Stomach (tissue), 9 donors: ENCODE results near the gene MICAL2. TPM values are rescaled to one million over a fixed set of nuclear protein-coding genes. Genes with fewer than 3 reads are reported as not detected.
A peak's percentile ranks its signal among the peaks of the same experiment; 100 is the strongest.

Experiments used
- DNase-seq, 2 donors: peaks; one replicate each; pipeline versions ENCODE4 v3.0.0 to v3.0.0-alpha.2; 2013 to 2019
- H3K27ac ChIP-seq, 5 donors: fragments of 200-600 bp in 4 of 5; sonication (generic) in 4 of 5; one replicate each; pipeline ENCODE4 v1.5.1; 2013 to 2019; ENCODE audit warnings: mild to moderate bottlenecking in 1 of 5, moderate library complexity in 1 of 5
- H3K27me3 ChIP-seq, 3 donors: fragments of 200-600 bp; sonication (generic); one replicate each; pipeline ENCODE4 v1.5.1; 2017 to 2019; ENCODE audit warnings: mixed run types in 1 of 3
- H3K36me3 ChIP-seq, 4 donors: fragments of 200-600 bp; sonication (generic); 1 replicate in 3 of 4; 2 replicates in 1 of 4; pipeline ENCODE4 v1.5.1; 2016 to 2019
- H3K4me1 ChIP-seq, 4 donors: fragments of 200-600 bp; sonication (generic); one replicate each; pipeline ENCODE4 v1.5.1; 2016 to 2019
- H3K4me3 ChIP-seq, 4 donors: fragments of 200-600 bp; sonication (generic) in 3 of 4; one replicate each; pipeline ENCODE4 v1.5.1; 2016 to 2019; ENCODE audit warnings: mild to moderate bottlenecking in 1 of 4
- H3K9me3 ChIP-seq, 4 donors: fragments of 200-600 bp; sonication (generic); one replicate each; pipeline ENCODE4 v1.5.1; 2016 to 2019
- CTCF ChIP-seq, 7 experiments: fragments of 450-650 bp in 4 of 7; fragments of 200-600 bp in 3 of 7; sonication (generic) in 3 of 7; IDR thresholded peaks; one replicate each; pipeline ENCODE4 v1.5.1; 2016 to 2019; ENCODE audit warnings: antibody characterized with exemption in 7 of 7, control low read depth in 2 of 7, mild to moderate bottlenecking in 1 of 7
- EP300 ChIP-seq: sonication (generic); formaldehyde crosslinking; IDR thresholded peaks from one replicate; pipeline ENCODE4 v1.6.1; 2017; ENCODE audit warnings: antibody characterized with exemption
- POLR2A ChIP-seq, 4 donors: fragments of 450-650 bp; IDR thresholded peaks; one replicate each; pipeline ENCODE4 v1.6.1; 2016; ENCODE audit warnings: antibody characterized with exemption in 4 of 4, control low read depth in 2 of 4, mild to moderate bottlenecking in 1 of 4, moderate library complexity in 1 of 4
- POLR2AphosphoS5 ChIP-seq, 3 donors: sonication (generic); formaldehyde crosslinking; IDR thresholded peaks; one replicate each; pipeline ENCODE4 v1.6.1; 2016; ENCODE audit warnings: antibody characterized with exemption in 3 of 3
- WGBS, 5 donors: extraction: QIAGEN DNeasy Blood & Tissue Kit in 3 of 5; methylation state at CpG; one replicate each; pipeline versions ENCODE4 v1.1.5 to v1.1.7; 2013 to 2018; 5-methylcytosine and 5-hydroxymethylcytosine counted together
- intact Hi-C: fragments of 100-400 bp; cut with DNase I; formaldehyde crosslinking; loops from one replicate; pipeline ENCODE4 v1.15.1; 2023; ENCODE audit warnings: low total_unique reads
- polyA plus RNA-seq, 3 donors: library from polyadenylated mRNA; stranded (reverse); fragments of 200-250 nt; gene quantifications; one replicate each; pipeline ENCODE4 v1.2.3, GENCODE V29; 2013
- total RNA-seq, 5 donors: library from RNA; depleted of rRNA; stranded (reverse); fragments of >200 nt; gene quantifications; one replicate each; pipeline versions ENCODE4 v1.1.0 to v1.2.3, GENCODE V29; 2014 to 2016
- donor health status: healthy with polysubstance abuse.
- donor health status: Bipolar disorder and iron deficiency.
- donor health status: healthy.

Gene MICAL2
- total and polyA plus RNA-seq, 8 donors: 11.2 to 165 (median 83.3) TPM

DNA sequence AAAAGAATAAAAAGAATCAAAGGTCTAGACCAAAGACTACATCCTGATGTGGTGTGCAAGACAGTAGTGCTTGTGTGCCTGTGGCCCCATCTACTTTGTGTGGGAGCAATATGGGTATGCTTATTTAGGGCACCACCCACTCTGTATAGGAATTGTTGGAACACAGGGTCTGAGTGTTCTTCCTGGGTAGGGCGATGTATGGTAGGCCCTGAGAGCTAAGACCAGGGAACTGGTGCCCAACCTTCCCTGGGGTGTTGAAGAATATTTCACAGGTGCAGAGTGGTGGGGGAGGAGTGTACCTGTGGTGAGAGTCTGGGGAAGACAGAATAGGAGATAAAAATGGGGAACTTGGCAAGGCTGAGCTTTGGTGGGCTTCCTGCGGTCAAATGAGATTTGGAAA lies 41.9 kb downstream of the MICAL2 start:
- Histone ChIP-seq H3K4me3 (no peak overlapping the region), H3K4me1 (peaks cover 11 to 33% (median 15%) of the 10 kb centered on the region in 4 donors), H3K9me3 (no peaks in the 10 kb centered on the region), H3K36me3 (peaks cover 5 to 23% (median 19%) of the 10 kb centered on the region in 4 donors), H3K27ac (no peak overlapping the region), H3K27me3 (no peaks in the 10 kb centered on the region)
- intact Hi-C loops: no loop called here
- no peak for TF ChIP-seq POLR2A (IDR thresholded peaks at IDR 0.05)
- TF ChIP-seq EP300: no peak
- TF ChIP-seq POLR2AphosphoS5 (IDR thresholded peaks at IDR 0.05): no peak
- TF ChIP-seq CTCF (IDR thresholded peaks at IDR 0.05): no peak
- WGBS, 5 donors: 91 to 97% (median 94%) methylated on average over 2 of the region's 2 CpGs
- DNase-seq: no peak

- Histone ChIP-seq H3K4me3 (no peak overlapping the region), H3K27ac (peak overlapping the region in 1 of 5 donors; percentile 25), H3K9me3 (no peaks in the 10 kb centered on the region), H3K36me3 (peaks cover 5 to 23% (median 19%) of the 10 kb centered on the region in 4 donors), H3K4me1 (peaks cover 23 to 43% (median 37%) of the 10 kb centered on the region in 4 donors), H3K27me3 (no peaks in the 10 kb centered on the region)
- DNase-seq: no peak
- intact Hi-C loops: no loop called here
- no peak for TF ChIP-seq EP300
- no peak for TF ChIP-seq CTCF (IDR thresholded peaks at IDR 0.05)
- TF ChIP-seq POLR2A (IDR thresholded peaks at IDR 0.05): no peak
- TF ChIP-seq POLR2AphosphoS5 (IDR thresholded peaks at IDR 0.05): no peak
- 95 to 98% (median 97%) methylated on average over 6 of the region's 6 CpGs for WGBS, 5 donors
Measured at GRCh38 chr11:12154871-12155668, 44.7 kb downstream of the MICAL2 start.

DNA sequence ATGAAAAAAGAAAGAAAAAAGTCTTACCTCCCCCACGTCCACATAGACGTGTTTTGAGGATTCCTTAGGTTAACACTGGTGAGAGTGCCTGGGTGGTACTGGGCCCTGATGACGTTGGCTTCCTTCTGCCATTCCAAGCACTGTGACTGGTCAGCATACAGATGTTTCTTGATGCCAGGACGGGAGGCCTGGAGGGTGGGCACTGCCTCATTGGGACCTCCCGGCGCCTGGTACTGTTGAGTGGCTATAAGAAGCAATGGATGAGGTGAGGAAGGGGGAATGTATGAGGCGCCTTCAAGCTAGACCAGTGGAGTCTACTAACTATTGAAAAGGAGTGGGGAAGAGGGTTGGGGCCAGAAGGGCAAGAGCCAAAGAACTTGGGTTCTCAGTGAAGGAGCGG lies 45.3 kb downstream of the MICAL2 start:
- Histone ChIP-seq H3K27ac (peak overlapping the region in 3 of 5 donors; percentile 85 to 91 (median 89)), H3K27me3 (no peaks in the 10 kb centered on the region), H3K9me3 (no peaks in the 10 kb centered on the region), H3K4me1 (peaks cover 26 to 49% (median 43%) of the 10 kb centered on the region in 4 donors), H3K4me3 (no peak overlapping the region), H3K36me3 (peaks cover 5 to 23% (median 19%) of the 10 kb centered on the region in 4 donors)
- WGBS, 5 donors: 94 to 98% (median 96%) methylated on average over 8 of the region's 8 CpGs
- intact Hi-C loops: no loop called here
- TF ChIP-seq POLR2AphosphoS5 (IDR thresholded peaks at IDR 0.05) (no peak), POLR2A (IDR thresholded peaks at IDR 0.05) (no peak), CTCF (IDR thresholded peaks at IDR 0.05) (no peak), EP300 (no peak)
- DNase-seq: no peak

GRCh38 chr11:12156301-12157140 lies 46.1 kb downstream of the MICAL2 start:
- WGBS, 5 donors: 78 to 87% (median 85%) methylated on average over 7 of the region's 7 CpGs
- peak overlapping the region in 4 of 5 donors; percentile 85 to 91 (median 87) for H3K27ac ChIP-seq
- H3K4me3 ChIP-seq: no peak overlapping the region
- H3K4me1 ChIP-seq: peaks cover 26 to 58% (median 51%) of the 10 kb centered on the region in 4 donors
- intact Hi-C loops: no loop called here
- TF ChIP-seq CTCF (IDR thresholded peaks at IDR 0.05): no peak
- no peak for TF ChIP-seq EP300
- no peak for TF ChIP-seq POLR2AphosphoS5 (IDR thresholded peaks at IDR 0.05)
- no peak for TF ChIP-seq POLR2A (IDR thresholded peaks at IDR 0.05)
- no peak for DNase-seq
- no peaks in the 10 kb centered on the region for H3K9me3 ChIP-seq
- H3K27me3 ChIP-seq: no peaks in the 10 kb centered on the region
- H3K36me3 ChIP-seq: peaks cover 5 to 25% (median 19%) of the 10 kb centered on the region in 4 donors
